Mesothelial cell of epicardium (in vitro differentiated cells): Measurements from ENCODE around the gene IL4I1. TPM values are rescaled to one million over a fixed set of nuclear protein-coding genes. Genes with fewer than 3 reads are reported as not detected.
A peak's percentile ranks its signal among the peaks of the same experiment; 100 is the strongest.

Source experiments
- DNase-seq, 2 experiments: peaks; one replicate each; pipeline ENCODE4 v3.0.0; 2021; ENCODE audit warnings: low spot score in 2 of 2; ENCODE audit not compliant: unreplicated experiment in 2 of 2
- H3K27ac Mint-ChIP-seq: 2 replicates; pipeline ENCODE4 v1.8.0; 2021; ENCODE audit warnings: mixed read lengths
- H3K27me3 Mint-ChIP-seq: 2 replicates; pipeline ENCODE4 v1.8.0; 2021; ENCODE audit warnings: low read depth, mixed read lengths
- H3K36me3 Mint-ChIP-seq: 2 replicates; pipeline ENCODE4 v1.8.0; 2021; ENCODE audit warnings: mixed read lengths
- H3K4me1 Mint-ChIP-seq: 2 replicates; pipeline ENCODE4 v1.8.0; 2021; ENCODE audit warnings: mixed read lengths
- H3K4me3 Mint-ChIP-seq: 2 replicates; pipeline ENCODE4 v1.8.0; 2021; ENCODE audit warnings: mild to moderate bottlenecking, moderate library complexity, mixed read lengths
- H3K9me3 Mint-ChIP-seq: 2 replicates; pipeline ENCODE4 v1.8.0; 2021; ENCODE audit warnings: mixed read lengths
- CTCF ChIP-seq: fragments of 200-600 bp; sonication (generic); IDR thresholded peaks from one replicate; pipeline ENCODE4 v1.5.0; 2021; ENCODE audit warnings: antibody characterized with exemption; ENCODE audit not compliant: unreplicated experiment
- total RNA-seq: library from RNA; stranded (reverse); gene quantifications from 3 replicates; pipeline ENCODE4 v1.2.1, GENCODE V29; 2021

The IL4I1 gene
- total RNA-seq, 1 donor from 2014 or later = 1.7 TPM

DNA sequence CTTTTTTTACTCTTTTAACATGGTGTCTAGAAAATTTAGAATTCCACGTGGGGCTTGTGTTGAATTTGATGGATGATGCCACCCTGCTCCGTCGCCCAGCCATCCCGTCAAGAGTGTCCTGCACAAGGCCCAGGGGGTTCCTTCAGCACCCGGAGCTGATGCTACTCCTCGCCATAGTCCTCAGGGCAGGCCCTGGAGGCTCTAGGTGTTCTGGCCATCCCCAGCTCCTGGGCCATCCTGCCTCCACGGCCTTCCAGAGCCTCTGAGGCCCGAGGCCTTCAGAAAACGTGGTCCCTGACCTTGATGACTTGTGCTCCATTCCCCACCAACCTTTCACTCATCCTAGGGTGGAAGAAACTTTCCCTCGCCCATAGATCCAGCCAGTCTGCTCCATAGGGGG is 22.9 kb downstream of the IL4I1 start:
- peaks cover 28% of the 10 kb centered on the region for H3K4me1 Mint-ChIP-seq
- no peaks in the 10 kb centered on the region for H3K27me3 Mint-ChIP-seq
- DNase-seq = no peak
- H3K36me3 Mint-ChIP-seq = peaks cover 3% of the 10 kb centered on the region
- H3K4me3 Mint-ChIP-seq = no peak overlapping the region
- TF ChIP-seq CTCF = no peak
- no peaks in the 10 kb centered on the region for H3K9me3 Mint-ChIP-seq
- peak overlapping the region; percentile 34 for H3K27ac Mint-ChIP-seq

DNA sequence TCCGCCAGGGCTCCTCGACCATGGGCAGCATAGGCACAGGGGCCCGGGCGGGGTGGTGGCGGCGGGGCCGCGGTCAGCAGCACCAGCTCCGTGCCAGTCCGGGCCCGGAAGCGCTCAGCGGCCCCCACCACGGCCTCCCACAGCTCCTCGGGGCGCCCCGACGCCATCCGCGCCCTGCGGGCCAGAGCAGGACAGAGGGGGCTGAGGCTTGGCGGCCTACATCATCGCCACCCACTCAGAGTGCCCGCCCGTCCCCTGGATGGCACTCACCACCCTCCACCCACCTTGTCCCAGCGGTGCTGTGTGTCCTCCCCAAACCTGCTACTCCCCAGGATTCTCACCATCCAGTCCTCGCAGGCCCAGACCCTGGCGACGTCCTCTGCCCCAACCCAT is 23.6 kb downstream of the IL4I1 start:
- Mint-ChIP-seq H3K36me3 (peaks cover 3% of the 10 kb centered on the region), H3K4me1 (peaks cover 23% of the 10 kb centered on the region), H3K27me3 (no peaks in the 10 kb centered on the region), H3K9me3 (no peaks in the 10 kb centered on the region), H3K27ac (no peak overlapping the region), H3K4me3 (no peak overlapping the region)
- DNase-seq = no peak
- no peak for TF ChIP-seq CTCF

DNA sequence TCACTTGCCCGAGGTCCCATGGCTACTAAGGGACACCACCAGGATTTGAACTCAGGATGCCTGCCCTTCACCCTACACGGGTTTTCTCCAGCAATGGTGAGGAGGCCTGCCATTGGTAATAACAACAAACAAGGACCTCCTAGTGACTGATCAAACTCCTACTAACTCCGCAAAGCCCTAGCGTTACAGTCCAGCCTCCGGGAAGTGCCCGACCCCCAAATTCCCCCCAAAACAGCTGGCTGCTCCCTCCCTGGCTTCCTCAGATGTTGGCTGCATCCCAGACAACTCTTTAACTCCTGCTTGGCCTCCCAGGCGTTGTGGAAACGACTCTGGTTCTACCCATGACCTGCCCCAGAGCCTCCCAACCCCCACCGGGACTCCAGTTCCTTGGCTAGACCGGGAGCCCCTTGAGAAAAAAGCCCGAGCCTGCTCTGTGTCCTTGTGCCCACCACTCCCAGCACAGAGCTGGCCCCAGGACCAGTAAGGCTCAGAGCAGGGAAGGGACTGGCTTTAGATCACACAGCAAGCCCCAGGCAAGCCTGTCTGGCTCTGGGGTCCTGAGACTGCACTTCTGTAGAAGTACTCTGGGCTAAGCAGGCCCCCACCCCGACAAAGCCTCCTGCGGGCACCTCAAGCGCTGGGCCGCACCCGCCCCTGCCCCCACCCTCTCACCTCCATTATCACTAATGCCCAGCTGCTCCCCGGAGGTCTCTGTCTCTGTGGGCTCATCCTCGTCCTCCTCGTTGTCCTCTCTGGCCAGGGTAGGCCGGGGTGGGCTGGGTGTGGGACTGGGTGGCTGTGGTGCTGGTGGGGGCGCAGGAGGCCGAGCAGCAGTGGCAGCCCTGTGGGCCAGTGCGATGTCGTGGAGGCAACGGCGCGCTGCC is 24.2 kb downstream of the IL4I1 start:
- Mint-ChIP-seq H3K9me3 (no peaks in the 10 kb centered on the region), H3K4me3 (no peak overlapping the region), H3K4me1 (peaks cover 23% of the 10 kb centered on the region), H3K36me3 (peaks cover 3% of the 10 kb centered on the region), H3K27me3 (no peaks in the 10 kb centered on the region), H3K27ac (peak overlapping the region; percentile 14)
- DNase-seq = no peak
- TF ChIP-seq CTCF = no peak

GRCh38 chr19:49871349-49871985 is 25.2 kb downstream of the IL4I1 start:
- H3K27ac Mint-ChIP-seq = peak overlapping the region; percentile 14
- DNase-seq = no peak
- H3K9me3 Mint-ChIP-seq = no peaks in the 10 kb centered on the region
- no peaks in the 10 kb centered on the region for H3K27me3 Mint-ChIP-seq
- peaks cover 3% of the 10 kb centered on the region for H3K36me3 Mint-ChIP-seq
- H3K4me3 Mint-ChIP-seq = peak overlapping the region; percentile 25
- peaks cover 29% of the 10 kb centered on the region for H3K4me1 Mint-ChIP-seq
- no peak for TF ChIP-seq CTCF

GRCh38 chr19:49870309-49870901 is 26.3 kb downstream of the IL4I1 start:
- no peaks in the 10 kb centered on the region for H3K9me3 Mint-ChIP-seq
- no peaks in the 10 kb centered on the region for H3K27me3 Mint-ChIP-seq
- no peak for TF ChIP-seq CTCF
- no peak overlapping the region for H3K4me3 Mint-ChIP-seq
- H3K36me3 Mint-ChIP-seq = peaks cover 3% of the 10 kb centered on the region
- H3K27ac Mint-ChIP-seq = peak overlapping the region; percentile 92
- peaks cover 36% of the 10 kb centered on the region for H3K4me1 Mint-ChIP-seq
- no peak for DNase-seq
